ENCODE data around the gene NOL9. TPM values are rescaled to one million over a fixed set of nuclear protein-coding genes. Genes with fewer than 3 reads are reported as not detected.

The NOL9 gene
- total RNA-seq, 1 donor from 2014 or later = 49.5 TPM

DNA sequence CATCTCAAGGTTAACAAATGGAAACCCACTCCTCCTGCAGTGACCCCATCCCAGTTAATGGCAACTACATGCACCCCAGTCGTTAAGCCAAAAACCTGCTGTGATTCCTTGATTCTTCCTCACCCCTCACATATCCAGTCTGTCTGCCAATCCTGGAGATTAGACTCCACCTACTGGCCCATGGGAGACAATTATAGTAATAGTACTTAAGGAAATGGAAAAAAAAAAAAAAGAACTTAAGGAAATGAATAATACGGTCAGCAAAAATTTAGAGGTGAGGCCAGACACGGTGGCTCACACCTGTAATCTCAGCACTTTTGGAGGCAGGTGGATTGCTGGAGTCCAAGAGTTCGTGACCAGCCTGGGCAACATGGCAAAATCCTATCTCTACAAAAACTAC is 7.0 kb downstream of the NOL9 start:
- H3K27me3 Mint-ChIP-seq = no peaks in the 10 kb centered on the region
- no peak overlapping the region for H3K27ac Mint-ChIP-seq
- H3K9me3 Mint-ChIP-seq (ENCODE audit: low read depth) = no peaks in the 10 kb centered on the region
- TF ChIP-seq, protein P1, sequence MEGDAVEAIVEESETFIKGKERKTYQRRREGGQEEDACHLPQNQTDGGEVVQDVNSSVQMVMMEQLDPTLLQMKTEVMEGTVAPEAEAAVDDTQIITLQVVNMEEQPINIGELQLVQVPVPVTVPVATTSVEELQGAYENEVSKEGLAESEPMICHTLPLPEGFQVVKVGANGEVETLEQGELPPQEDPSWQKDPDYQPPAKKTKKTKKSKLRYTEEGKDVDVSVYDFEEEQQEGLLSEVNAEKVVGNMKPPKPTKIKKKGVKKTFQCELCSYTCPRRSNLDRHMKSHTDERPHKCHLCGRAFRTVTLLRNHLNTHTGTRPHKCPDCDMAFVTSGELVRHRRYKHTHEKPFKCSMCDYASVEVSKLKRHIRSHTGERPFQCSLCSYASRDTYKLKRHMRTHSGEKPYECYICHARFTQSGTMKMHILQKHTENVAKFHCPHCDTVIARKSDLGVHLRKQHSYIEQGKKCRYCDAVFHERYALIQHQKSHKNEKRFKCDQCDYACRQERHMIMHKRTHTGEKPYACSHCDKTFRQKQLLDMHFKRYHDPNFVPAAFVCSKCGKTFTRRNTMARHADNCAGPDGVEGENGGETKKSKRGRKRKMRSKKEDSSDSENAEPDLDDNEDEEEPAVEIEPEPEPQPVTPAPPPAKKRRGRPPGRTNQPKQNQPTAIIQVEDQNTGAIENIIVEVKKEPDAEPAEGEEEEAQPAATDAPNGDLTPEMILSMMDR (IDR thresholded peaks at IDR 0.05; ENCODE audit: unreplicated experiment) = no peak
- H3K36me3 Mint-ChIP-seq (ENCODE audit: insufficient read depth) = peaks cover 25% of the 10 kb centered on the region
- no peak for DNase-seq (ENCODE audit: low spot score, unreplicated experiment)
- no peak overlapping the region for H3K4me3 Mint-ChIP-seq (ENCODE audit: low read depth)
- no peaks in the 10 kb centered on the region for H3K4me1 Mint-ChIP-seq (ENCODE audit: low read depth)

GRCh38 chr1:6546326-6546725 is 8.0 kb downstream of the NOL9 start:
- no peaks in the 10 kb centered on the region for H3K9me3 Mint-ChIP-seq (ENCODE audit: low read depth)
- H3K4me1 Mint-ChIP-seq (ENCODE audit: low read depth) = no peaks in the 10 kb centered on the region
- H3K36me3 Mint-ChIP-seq (ENCODE audit: insufficient read depth) = peaks cover 28% of the 10 kb centered on the region
- DNase-seq (ENCODE audit: low spot score, unreplicated experiment) = no peak
- no peak overlapping the region for H3K27ac Mint-ChIP-seq
- H3K27me3 Mint-ChIP-seq = no peaks in the 10 kb centered on the region
- TF ChIP-seq, protein P1 (IDR thresholded peaks at IDR 0.05; ENCODE audit: unreplicated experiment) = no peak
- H3K4me3 Mint-ChIP-seq (ENCODE audit: low read depth) = no peak overlapping the region

DNA sequence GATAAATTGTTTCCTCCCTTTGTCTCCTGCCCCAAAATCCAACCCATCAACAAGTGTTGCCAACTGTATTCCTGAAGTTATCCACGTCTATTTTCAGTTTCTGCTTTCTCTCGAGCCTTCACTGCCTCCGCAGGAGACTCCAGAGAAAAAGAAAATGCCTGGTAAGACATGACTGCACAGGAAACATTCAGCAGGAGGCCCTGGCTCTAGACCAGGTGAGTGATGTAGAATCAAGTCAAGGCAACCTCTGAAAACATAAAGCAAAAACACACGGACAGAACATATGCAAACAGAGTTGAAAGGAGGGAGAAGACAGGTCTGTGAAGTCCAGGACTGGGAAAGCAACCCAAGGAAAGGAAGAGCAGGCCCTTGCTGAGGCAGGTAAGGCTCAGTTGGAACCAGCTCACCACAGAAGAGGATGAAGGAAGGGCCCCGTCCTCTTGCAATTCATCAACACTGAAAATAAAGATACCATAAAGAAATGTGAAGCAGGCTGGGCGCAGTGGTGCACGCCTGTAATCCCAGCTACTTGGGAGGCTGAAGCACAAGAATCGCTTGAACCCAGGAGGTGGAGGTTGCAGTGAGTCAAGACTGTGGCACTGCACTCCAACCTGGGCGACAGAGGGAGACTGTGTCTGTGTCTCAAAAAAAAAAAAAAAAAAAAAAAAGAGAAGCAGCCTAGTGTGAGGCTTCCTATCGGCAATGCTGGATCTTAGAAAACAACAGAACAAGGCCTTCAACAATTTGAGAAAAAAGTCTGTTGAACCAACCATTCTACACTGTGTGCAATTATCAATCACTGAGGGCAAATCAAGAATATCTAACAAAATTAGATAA is 8.8 kb downstream of the NOL9 start:
- H3K4me1 Mint-ChIP-seq (ENCODE audit: low read depth) = no peaks in the 10 kb centered on the region
- no peak overlapping the region for H3K4me3 Mint-ChIP-seq (ENCODE audit: low read depth)
- H3K36me3 Mint-ChIP-seq (ENCODE audit: insufficient read depth) = peaks cover 28% of the 10 kb centered on the region
- no peak overlapping the region for H3K27ac Mint-ChIP-seq
- H3K9me3 Mint-ChIP-seq (ENCODE audit: low read depth) = no peaks in the 10 kb centered on the region
- TF ChIP-seq, protein P1 (IDR thresholded peaks at IDR 0.05; ENCODE audit: unreplicated experiment) = no peak
- DNase-seq (ENCODE audit: low spot score, unreplicated experiment) = no peak
- no peaks in the 10 kb centered on the region for H3K27me3 Mint-ChIP-seq

DNA sequence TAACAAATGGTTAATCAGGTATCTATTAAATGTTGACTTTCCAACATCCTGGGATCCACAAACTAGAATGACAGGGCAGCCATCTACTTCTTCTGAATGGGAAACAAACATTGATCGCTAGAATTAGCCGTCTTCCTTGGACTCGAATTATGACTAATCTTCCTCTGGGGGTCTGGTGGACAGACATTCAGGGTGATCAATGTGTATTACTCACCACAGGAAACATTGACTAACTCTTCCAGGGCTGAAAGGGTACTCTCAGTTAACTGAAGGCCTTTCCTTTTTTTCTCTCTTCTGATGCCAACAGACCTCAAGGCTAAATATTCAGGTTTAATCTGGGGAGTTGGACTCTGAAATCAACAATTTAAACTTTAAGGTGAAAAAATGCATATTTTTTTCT is 9.5 kb downstream of the NOL9 start:
- no peak overlapping the region for H3K4me3 Mint-ChIP-seq (ENCODE audit: low read depth)

GRCh38 chr1:6538956-6539355 is 15.4 kb downstream of the NOL9 start:
- Mint-ChIP-seq H3K4me1 (ENCODE audit: low read depth) (no peaks in the 10 kb centered on the region), H3K27ac (no peak overlapping the region), H3K4me3 (ENCODE audit: low read depth) (no peak overlapping the region), H3K27me3 (no peaks in the 10 kb centered on the region), H3K36me3 (ENCODE audit: insufficient read depth) (peaks cover 10% of the 10 kb centered on the region), H3K9me3 (ENCODE audit: low read depth) (no peaks in the 10 kb centered on the region)
- TF ChIP-seq, protein P1 (IDR thresholded peaks at IDR 0.05; ENCODE audit: unreplicated experiment) = no peak
- DNase-seq (ENCODE audit: low spot score, unreplicated experiment) = no peak

More for the DNA sequence above, 9.5 kb downstream of the NOL9 start:
- H3K9me3 Mint-ChIP-seq (ENCODE audit: low read depth) = no peaks in the 10 kb centered on the region
- TF ChIP-seq, protein P1 (IDR thresholded peaks at IDR 0.05; ENCODE audit: unreplicated experiment) = no peak
- no peaks in the 10 kb centered on the region for H3K27me3 Mint-ChIP-seq
- peaks cover 26% of the 10 kb centered on the region for H3K36me3 Mint-ChIP-seq (ENCODE audit: insufficient read depth)
- no peak for DNase-seq (ENCODE audit: low spot score, unreplicated experiment)
- no peaks in the 10 kb centered on the region for H3K4me1 Mint-ChIP-seq (ENCODE audit: low read depth)
- H3K27ac Mint-ChIP-seq = no peak overlapping the region
